Measurements from ENCODE around the gene PHYKPL. TPM values are rescaled to one million over a fixed set of nuclear protein-coding genes. Genes with fewer than 3 reads are reported as not detected.

Gene PHYKPL
- total RNA-seq, 1 experiment from 2014 or later = 41.7 TPM

DNA sequence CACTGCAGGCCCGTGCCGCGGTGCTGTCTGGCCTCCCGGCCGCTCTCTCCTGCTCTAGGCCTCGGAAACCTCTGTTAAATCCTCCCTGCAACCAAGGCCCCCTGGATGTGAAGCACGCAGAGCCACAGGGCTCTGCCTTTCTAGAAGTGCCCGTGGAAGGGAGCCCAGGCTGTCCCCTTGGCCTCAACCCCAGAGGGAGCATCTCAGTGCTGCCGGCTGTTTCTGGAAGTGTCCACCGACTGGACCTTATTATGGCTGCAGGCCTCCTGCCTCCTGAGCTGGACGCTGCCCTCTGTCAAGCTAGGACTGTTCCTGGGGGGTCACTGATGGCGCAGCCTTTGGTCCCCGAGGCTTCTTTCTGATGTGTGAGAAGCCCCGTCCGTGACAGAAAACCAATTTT, 40.4 kb upstream of the PHYKPL start:
- TF ChIP-seq, protein P1, sequence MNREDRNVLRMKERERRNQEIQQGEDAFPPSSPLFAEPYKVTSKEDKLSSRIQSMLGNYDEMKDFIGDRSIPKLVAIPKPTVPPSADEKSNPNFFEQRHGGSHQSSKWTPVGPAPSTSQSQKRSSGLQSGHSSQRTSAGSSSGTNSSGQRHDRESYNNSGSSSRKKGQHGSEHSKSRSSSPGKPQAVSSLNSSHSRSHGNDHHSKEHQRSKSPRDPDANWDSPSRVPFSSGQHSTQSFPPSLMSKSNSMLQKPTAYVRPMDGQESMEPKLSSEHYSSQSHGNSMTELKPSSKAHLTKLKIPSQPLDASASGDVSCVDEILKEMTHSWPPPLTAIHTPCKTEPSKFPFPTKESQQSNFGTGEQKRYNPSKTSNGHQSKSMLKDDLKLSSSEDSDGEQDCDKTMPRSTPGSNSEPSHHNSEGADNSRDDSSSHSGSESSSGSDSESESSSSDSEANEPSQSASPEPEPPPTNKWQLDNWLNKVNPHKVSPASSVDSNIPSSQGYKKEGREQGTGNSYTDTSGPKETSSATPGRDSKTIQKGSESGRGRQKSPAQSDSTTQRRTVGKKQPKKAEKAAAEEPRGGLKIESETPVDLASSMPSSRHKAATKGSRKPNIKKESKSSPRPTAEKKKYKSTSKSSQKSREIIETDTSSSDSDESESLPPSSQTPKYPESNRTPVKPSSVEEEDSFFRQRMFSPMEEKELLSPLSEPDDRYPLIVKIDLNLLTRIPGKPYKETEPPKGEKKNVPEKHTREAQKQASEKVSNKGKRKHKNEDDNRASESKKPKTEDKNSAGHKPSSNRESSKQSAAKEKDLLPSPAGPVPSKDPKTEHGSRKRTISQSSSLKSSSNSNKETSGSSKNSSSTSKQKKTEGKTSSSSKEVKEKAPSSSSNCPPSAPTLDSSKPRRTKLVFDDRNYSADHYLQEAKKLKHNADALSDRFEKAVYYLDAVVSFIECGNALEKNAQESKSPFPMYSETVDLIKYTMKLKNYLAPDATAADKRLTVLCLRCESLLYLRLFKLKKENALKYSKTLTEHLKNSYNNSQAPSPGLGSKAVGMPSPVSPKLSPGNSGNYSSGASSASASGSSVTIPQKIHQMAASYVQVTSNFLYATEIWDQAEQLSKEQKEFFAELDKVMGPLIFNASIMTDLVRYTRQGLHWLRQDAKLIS (CRISPR knock-in tag; IDR thresholded peaks at IDR 0.05; ENCODE audit: borderline replicate concordance) = no peak
- no peak for TF ChIP-seq FOXJ3 (CRISPR knock-in tag; IDR thresholded peaks at IDR 0.05; ENCODE audit: borderline replicate concordance)
- TF ChIP-seq, protein P2, sequence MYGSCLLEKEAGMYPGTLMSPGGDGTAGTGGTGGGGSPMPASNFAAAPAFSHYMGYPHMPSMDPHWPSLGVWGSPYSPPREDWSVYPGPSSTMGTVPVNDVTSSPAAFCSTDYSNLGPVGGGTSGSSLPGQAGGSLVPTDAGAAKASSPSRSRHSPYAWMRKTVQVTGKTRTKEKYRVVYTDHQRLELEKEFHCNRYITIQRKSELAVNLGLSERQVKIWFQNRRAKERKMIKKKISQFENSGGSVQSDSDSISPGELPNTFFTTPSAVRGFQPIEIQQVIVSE (CRISPR knock-in tag; IDR thresholded peaks at IDR 0.05; ENCODE audit: borderline replicate concordance) = no peak
- no peak for TF ChIP-seq FOXK1 (CRISPR knock-in tag; IDR thresholded peaks at IDR 0.05)
- TF ChIP-seq, protein P3, sequence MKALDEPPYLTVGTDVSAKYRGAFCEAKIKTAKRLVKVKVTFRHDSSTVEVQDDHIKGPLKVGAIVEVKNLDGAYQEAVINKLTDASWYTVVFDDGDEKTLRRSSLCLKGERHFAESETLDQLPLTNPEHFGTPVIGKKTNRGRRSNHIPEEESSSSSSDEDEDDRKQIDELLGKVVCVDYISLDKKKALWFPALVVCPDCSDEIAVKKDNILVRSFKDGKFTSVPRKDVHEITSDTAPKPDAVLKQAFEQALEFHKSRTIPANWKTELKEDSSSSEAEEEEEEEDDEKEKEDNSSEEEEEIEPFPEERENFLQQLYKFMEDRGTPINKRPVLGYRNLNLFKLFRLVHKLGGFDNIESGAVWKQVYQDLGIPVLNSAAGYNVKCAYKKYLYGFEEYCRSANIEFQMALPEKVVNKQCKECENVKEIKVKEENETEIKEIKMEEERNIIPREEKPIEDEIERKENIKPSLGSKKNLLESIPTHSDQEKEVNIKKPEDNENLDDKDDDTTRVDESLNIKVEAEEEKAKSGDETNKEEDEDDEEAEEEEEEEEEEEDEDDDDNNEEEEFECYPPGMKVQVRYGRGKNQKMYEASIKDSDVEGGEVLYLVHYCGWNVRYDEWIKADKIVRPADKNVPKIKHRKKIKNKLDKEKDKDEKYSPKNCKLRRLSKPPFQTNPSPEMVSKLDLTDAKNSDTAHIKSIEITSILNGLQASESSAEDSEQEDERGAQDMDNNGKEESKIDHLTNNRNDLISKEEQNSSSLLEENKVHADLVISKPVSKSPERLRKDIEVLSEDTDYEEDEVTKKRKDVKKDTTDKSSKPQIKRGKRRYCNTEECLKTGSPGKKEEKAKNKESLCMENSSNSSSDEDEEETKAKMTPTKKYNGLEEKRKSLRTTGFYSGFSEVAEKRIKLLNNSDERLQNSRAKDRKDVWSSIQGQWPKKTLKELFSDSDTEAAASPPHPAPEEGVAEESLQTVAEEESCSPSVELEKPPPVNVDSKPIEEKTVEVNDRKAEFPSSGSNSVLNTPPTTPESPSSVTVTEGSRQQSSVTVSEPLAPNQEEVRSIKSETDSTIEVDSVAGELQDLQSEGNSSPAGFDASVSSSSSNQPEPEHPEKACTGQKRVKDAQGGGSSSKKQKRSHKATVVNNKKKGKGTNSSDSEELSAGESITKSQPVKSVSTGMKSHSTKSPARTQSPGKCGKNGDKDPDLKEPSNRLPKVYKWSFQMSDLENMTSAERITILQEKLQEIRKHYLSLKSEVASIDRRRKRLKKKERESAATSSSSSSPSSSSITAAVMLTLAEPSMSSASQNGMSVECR (CRISPR knock-in tag; IDR thresholded peaks at IDR 0.05; ENCODE audit: borderline replicate concordance) = no peak
- TF ChIP-seq FOXP1 (CRISPR knock-in tag; IDR thresholded peaks at IDR 0.05; ENCODE audit: borderline replicate concordance) = no peak
- ATAC-seq (no peak), DNase-seq (ENCODE audit: low spot score) (no peak)
- ChIA-PET CTCF (interaction anchor here (1.1 to 2.6 kb wide), 2 partner anchors 38 to 317 kb away, joined by 4 to 12 read pairs; partner anchors contain the start of gene COL23A1), POLR2A (no interaction called here)
- H3K27ac Mint-ChIP-seq = no peak overlapping the region
- H3K9me3 Mint-ChIP-seq = peaks cover 11% of the 10 kb centered on the region; the same call in 1 of the 2 replicates
- peaks cover 6% of the 10 kb centered on the region; the same call in 1 of the 2 replicates for H3K36me3 Mint-ChIP-seq
- H3K27me3 Mint-ChIP-seq (ENCODE audit: low read depth) = peaks cover 4% of the 10 kb centered on the region
- H3K4me3 Mint-ChIP-seq = no peak overlapping the region
- no peaks in the 10 kb centered on the region for H3K4me1 Mint-ChIP-seq

DNA sequence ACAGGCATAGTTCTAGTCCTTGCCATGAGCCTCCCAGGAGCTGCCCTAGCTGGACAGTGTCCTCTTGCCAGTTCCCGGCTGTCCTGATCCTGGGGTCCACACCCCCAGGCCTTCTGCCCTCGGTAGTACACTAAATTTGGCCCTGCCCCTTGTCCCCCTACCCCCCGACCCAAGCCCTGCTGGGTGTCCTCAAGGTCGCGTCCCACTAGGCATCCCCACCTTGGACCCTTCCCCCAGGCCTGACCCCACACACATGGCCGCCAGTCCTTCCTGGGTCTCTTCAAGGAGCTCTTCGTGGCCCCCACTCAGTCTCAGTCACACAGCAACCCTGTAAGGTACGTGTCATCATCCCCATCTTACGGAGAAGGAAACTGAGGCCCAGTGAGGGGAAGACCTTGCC, 40.0 kb upstream of the PHYKPL start:
- no peak for ATAC-seq
- peaks cover 11% of the 10 kb centered on the region; the same call in 1 of the 2 replicates for H3K9me3 Mint-ChIP-seq
- TF ChIP-seq, protein P4, sequence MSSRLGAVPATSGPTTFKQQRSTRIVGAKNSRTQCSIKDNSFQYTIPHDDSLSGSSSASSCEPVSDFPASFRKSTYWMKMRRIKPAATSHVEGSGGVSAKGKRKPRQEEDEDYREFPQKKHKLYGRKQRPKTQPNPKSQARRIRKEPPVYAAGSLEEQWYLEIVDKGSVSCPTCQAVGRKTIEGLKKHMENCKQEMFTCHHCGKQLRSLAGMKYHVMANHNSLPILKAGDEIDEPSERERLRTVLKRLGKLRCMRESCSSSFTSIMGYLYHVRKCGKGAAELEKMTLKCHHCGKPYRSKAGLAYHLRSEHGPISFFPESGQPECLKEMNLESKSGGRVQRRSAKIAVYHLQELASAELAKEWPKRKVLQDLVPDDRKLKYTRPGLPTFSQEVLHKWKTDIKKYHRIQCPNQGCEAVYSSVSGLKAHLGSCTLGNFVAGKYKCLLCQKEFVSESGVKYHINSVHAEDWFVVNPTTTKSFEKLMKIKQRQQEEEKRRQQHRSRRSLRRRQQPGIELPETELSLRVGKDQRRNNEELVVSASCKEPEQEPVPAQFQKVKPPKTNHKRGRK (CRISPR knock-in tag; IDR thresholded peaks at IDR 0.05; ENCODE audit: borderline replicate concordance) = no peak
- TF ChIP-seq, protein P1 (CRISPR knock-in tag; IDR thresholded peaks at IDR 0.05; ENCODE audit: borderline replicate concordance) = no peak
- TF ChIP-seq, protein P5, sequence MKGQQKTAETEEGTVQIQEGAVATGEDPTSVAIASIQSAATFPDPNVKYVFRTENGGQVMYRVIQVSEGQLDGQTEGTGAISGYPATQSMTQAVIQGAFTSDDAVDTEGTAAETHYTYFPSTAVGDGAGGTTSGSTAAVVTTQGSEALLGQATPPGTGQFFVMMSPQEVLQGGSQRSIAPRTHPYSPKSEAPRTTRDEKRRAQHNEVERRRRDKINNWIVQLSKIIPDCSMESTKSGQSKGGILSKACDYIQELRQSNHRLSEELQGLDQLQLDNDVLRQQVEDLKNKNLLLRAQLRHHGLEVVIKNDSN (CRISPR knock-in tag; IDR thresholded peaks at IDR 0.05) = no peak
- no peak for TF ChIP-seq TEAD4 (CRISPR knock-in tag; IDR thresholded peaks at IDR 0.05)
- no peak for TF ChIP-seq NR3C1 (CRISPR knock-in tag; conservative IDR thresholded peaks at IDR 0.05; ENCODE audit: low read depth)
- DNase-seq (ENCODE audit: low spot score) = no peak
- peaks cover 6% of the 10 kb centered on the region; the same call in 1 of the 2 replicates for H3K36me3 Mint-ChIP-seq
- CTCF ChIA-PET = interaction anchor here (2.6 kb wide), 1 partner anchor 318 kb away, joined by 12 read pairs; the partner anchor contains the start of gene COL23A1
- peaks cover 4% of the 10 kb centered on the region for H3K27me3 Mint-ChIP-seq (ENCODE audit: low read depth)
- POLR2A ChIA-PET = no interaction called here
- no peak overlapping the region for H3K27ac Mint-ChIP-seq
- H3K4me3 Mint-ChIP-seq = no peak overlapping the region
- no peaks in the 10 kb centered on the region for H3K4me1 Mint-ChIP-seq

All from WTC11 (cell line).